PC-9 (cell line): ENCODE measurements around the gene BRIP1.

ENCODE experiments used
- CTCF ChIP-seq: fragments of 200-600 bp; sonication (generic); conservative IDR thresholded peaks from 2 replicates; pipeline ENCODE4 v1.6.1; 2017; ENCODE audit warnings: mixed run types, antibody characterized with exemption, mild to moderate bottlenecking, moderate library complexity
- EZH2 ChIP-seq: fragments of 200-600 bp; sonication (generic); IDR thresholded peaks from 2 replicates; pipeline ENCODE4 v1.8.0; 2017; ENCODE audit warnings: antibody characterized with exemption, low read depth

GRCh38 chr17:61659437-61659836, 203.9 kb downstream of the BRIP1 start:
- no peak for TF ChIP-seq EZH2
- TF ChIP-seq CTCF: no peak
